Prostate gland (tissue), 2 donors: ENCODE data around the gene PLOD2. TPM values are rescaled to one million over a fixed set of nuclear protein-coding genes. Genes with fewer than 3 reads are reported as not detected.

Source experiments
- DNase-seq: peaks from one replicate; pipeline ENCODE4 v3.0.0-alpha.2; 2019; ENCODE audit warnings: low spot score
- H3K27ac ChIP-seq, 2 donors: fragments of 200-600 bp; sonication (generic); 2 replicates each; pipeline ENCODE4 v1.5.1; 2017 to 2019
- H3K27me3 ChIP-seq: fragments of 200-600 bp; sonication (generic); replicated peaks from 2 replicates; pipeline ENCODE4 v1.5.1; 2019; ENCODE audit not compliant: insufficient read depth
- H3K36me3 ChIP-seq, 2 donors: fragments of 200-600 bp; sonication (generic); 1 replicate in 1 of 2; 2 replicates in 1 of 2; pipeline versions ENCODE4 v1.5.1 to v1.8.1; 2017 to 2019
- H3K4me1 ChIP-seq: fragments of 200-600 bp; sonication (generic); replicated peaks from 2 replicates; pipeline ENCODE4 v1.5.1; 2019
- H3K4me3 ChIP-seq, 2 donors: fragments of 200-600 bp; sonication (generic); 2 replicates each; pipeline ENCODE4 v1.5.1; 2017 to 2019
- H3K9me3 ChIP-seq: fragments of 200-600 bp; sonication (generic); 2 replicates; pipeline ENCODE4 v1.5.1; 2017
- CTCF ChIP-seq, 4 experiments: fragments of 200-600 bp in 2 of 4; fragments of 450-650 bp in 2 of 4; sonication (generic) in 2 of 4; IDR thresholded peaks; 1 replicate in 3 of 4; 2 replicates in 1 of 4; pipeline ENCODE4 v1.5.1; 2016 to 2019; ENCODE audit warnings: antibody characterized with exemption in 4 of 4, mild to moderate bottlenecking in 2 of 4, moderate library complexity in 2 of 4
- POLR2A ChIP-seq: fragments of 450-650 bp; IDR thresholded peaks from one replicate; pipeline ENCODE4 v1.6.1; 2016; ENCODE audit warnings: antibody characterized with exemption, mild to moderate bottlenecking
- POLR2AphosphoS5 ChIP-seq: sonication (generic); formaldehyde crosslinking; IDR thresholded peaks from one replicate; pipeline ENCODE4 v1.6.1; 2017; ENCODE audit warnings: antibody characterized with exemption
- WGBS: methylation state at CpG from one replicate; pipeline ENCODE4 v1.1.5; 2018; 5-methylcytosine and 5-hydroxymethylcytosine counted together
- intact Hi-C: fragments of 100-400 bp; cut with DNase I; formaldehyde crosslinking; loops from one replicate; pipeline ENCODE4 v1.14.2; 2022
- total RNA-seq, 2 donors: library from RNA; depleted of rRNA; stranded (reverse); fragments of >200 nt; gene quantifications; one replicate each; pipeline ENCODE4 v1.1.0, GENCODE V29; 2016

PLOD2 gene
- total RNA-seq, 2 donors from 2014 or later, result 10.7 to 14.6 TPM

- H3K4me3 ChIP-seq, result no peak overlapping the region
- H3K36me3 ChIP-seq, result no peaks in the 10 kb centered on the region
- DNase-seq, result no peak
- H3K27ac ChIP-seq, result no peak overlapping the region
- WGBS, result 9% methylated on average over 6 of the region's 6 CpGs
- H3K9me3 ChIP-seq, result no peaks in the 10 kb centered on the region
- H3K27me3 ChIP-seq, result no peaks in the 10 kb centered on the region
- TF ChIP-seq POLR2AphosphoS5 (no peak), CTCF (IDR thresholded peaks at IDR 0.05) (peak; percentile 59 to 69 (median 65))
- H3K4me1 ChIP-seq, result no peaks in the 10 kb centered on the region
- intact Hi-C loops, result no loop called here
These were observed 28.7 kb upstream of the PLOD2 start for GRCh38 chr3:146189519-146190173.

- intact Hi-C loops, result loop anchor here (2.0 kb wide), 1 partner anchor 123 kb away; no protein-coding TSS in a partner anchor
These were observed 26.5 kb upstream of the PLOD2 start for GRCh38 chr3:146187334-146187950.

DNA sequence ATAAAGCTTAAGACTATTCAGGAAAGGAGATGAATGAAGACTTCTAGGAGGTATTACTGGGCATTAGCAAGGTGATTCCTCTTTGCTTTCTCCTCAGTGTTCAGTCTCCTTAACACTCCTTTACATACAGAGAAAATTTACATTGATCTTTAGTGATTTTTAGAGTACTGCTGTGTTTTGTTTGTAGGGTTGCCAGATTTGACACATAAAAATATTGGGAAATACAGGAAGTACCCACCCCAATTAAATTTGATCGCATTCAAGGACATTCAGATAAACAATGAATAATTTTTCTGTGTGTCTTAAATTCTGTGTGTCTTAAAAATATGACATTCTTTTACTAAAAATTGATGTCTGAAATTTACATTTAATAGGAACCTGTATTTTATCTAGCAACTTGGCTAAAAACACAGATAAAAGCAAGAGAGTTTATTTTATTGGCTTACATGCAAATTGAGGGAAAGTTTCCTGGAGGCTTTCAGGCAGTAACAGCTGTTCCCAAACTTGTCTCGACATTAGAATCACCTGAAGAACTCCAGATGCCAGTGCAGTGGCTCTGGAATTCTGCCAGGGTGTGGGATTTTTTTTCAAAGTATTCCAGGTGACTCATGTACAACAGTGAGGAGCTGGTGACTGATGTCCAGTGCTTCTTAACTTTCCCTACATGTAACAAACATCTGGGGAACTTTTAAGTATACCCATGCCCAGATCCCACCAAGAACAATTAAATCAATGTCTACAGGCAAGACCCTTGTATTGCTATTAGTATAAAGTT is 23.4 kb upstream of the PLOD2 start:
- H3K36me3 ChIP-seq, result no peaks in the 10 kb centered on the region
- H3K27me3 ChIP-seq, result no peaks in the 10 kb centered on the region
- H3K4me1 ChIP-seq, result no peaks in the 10 kb centered on the region
- WGBS, result 28% methylated on average over 2 of the region's 2 CpGs
- no peak overlapping the region for H3K4me3 ChIP-seq
- DNase-seq, result peak; percentile 57
- no peak for TF ChIP-seq CTCF (IDR thresholded peaks at IDR 0.05)
- no peak for TF ChIP-seq POLR2AphosphoS5
- TF ChIP-seq POLR2A, result no peak
- H3K9me3 ChIP-seq, result no peaks in the 10 kb centered on the region
- H3K27ac ChIP-seq, result no peak overlapping the region
- intact Hi-C loops, result no loop called here

More at GRCh38 chr3:146187334-146187950, 26.5 kb upstream of the PLOD2 start:
- TF ChIP-seq POLR2A (no peak), POLR2AphosphoS5 (no peak), CTCF (IDR thresholded peaks at IDR 0.05) (peak in 3 of 4 experiments; percentile 26 to 61 (median 50))
- whole genome bisulfite sequencing, result 57% methylated on average over 2 of the region's 2 CpGs
- H3K36me3 ChIP-seq, result no peaks in the 10 kb centered on the region
- no peaks in the 10 kb centered on the region for H3K4me1 ChIP-seq
- H3K27me3 ChIP-seq, result no peaks in the 10 kb centered on the region
- H3K4me3 ChIP-seq, result no peak overlapping the region
- H3K27ac ChIP-seq, result no peak overlapping the region
- DNase-seq, result no peak
- H3K9me3 ChIP-seq, result no peaks in the 10 kb centered on the region

GRCh38 chr3:146181216-146181615 is 20.2 kb upstream of the PLOD2 start:
- Histone ChIP-seq H3K4me3 (no peak overlapping the region), H3K27me3 (no peaks in the 10 kb centered on the region), H3K4me1 (no peaks in the 10 kb centered on the region), H3K36me3 (no peaks in the 10 kb centered on the region), H3K27ac (no peak overlapping the region), H3K9me3 (no peaks in the 10 kb centered on the region)
- DNase-seq, result no peak
- WGBS, result 94% methylated on average over 5 of the region's 5 CpGs
- intact Hi-C loops, result no loop called here
- TF ChIP-seq CTCF (IDR thresholded peaks at IDR 0.05) (no peak), POLR2A (no peak), POLR2AphosphoS5 (no peak)
